Limb (tissue), 2 donors: ENCODE data around the gene EXOSC10.
"Not testable (repeated sequence)": the region's sequence is repeated elsewhere in the genome, so short reads cannot be mapped to it uniquely, and the experiment has no call there.

Source experiments
- DNase-seq, 2 donors: peaks; one replicate each; pipeline ENCODE4 v3.0.0-alpha.2; 2016; ENCODE audit errors: extremely low spot score in 2 of 2

The EXOSC10 gene

DNA sequence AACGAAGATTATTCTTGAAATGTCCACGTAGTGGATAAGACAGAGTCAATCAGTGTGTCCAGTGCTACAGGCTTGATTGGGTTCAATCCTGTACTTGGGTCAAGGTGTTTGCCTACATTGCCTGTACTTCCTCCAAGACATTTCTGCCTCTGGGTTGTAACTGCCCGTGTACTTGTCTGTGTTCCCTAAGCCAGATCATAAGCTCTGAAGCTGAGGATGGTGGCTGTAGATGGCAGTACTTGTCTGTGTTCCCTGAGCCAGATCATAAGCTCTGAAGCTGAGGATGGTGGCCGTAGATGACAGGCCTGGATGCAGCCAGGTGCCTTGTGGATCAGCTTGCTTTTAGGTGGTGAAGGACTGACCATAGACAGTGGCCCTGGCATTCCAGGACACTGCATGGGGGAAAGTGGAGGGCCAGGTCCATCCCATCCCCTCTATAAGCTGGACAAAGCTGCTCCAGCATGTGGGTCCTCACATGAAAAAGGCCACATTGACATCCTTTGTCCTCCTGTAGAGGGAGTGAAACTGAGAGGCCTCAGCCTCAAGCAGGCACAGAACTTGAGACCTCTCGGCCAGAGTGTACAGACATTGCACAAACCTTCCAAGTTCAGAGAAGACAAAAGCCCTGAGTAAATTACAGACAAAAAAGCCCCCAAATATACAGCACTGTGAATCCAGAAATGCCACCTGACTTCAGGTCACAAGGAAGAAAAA is 37.9 kb downstream of the EXOSC10 start:
- no peak for DNase-seq

DNA sequence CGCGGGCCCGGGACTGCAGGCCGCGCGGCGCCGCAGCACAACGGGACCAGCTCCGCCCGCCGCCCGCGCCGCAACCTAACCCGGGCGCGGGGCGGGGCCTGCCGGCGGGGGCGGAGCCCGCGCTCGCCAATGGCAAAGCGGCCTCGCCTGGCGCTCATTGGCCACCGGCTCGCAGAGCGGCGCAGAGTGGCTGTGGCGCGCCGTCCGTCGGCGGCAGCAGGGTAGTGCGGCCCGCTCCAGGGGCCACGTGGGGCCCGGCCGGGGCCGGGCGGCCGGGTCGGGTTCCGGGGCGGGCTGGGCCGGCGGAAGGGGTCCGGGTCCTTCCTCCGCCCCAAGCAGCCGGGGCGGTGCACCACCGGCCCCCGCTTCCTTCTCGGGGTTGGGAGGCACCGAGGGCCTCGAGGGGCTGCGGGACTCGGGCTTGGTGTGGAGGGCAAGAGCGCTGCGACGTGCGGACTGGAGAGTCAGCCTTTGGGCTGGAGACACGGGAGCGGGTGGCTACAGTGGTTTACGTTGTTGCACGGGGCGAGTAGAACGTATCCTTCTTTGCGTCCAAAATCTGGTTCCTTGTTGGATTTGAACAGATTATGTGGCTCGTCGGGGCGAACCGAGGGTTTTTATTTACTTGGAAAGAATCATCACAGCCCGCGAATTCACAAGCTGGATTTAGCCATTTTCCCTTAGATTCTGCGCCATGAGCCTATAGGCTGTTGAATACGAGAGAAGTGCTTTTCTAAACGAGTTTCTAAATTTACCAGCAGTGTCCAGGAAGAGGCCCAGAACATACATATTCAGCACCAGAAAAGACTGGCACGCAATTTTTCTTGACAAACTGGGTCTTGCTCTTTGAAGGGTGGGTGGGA is 39.5 kb downstream of the EXOSC10 start, which contains the start of gene SRM:
SRM (minus strand) TSS at position 51 of the 863 bp plus-strand sequence. CDS start 75 bp downstream, outside the sequence.
- DNase-seq = peak; percentile 93 to 94

DNA sequence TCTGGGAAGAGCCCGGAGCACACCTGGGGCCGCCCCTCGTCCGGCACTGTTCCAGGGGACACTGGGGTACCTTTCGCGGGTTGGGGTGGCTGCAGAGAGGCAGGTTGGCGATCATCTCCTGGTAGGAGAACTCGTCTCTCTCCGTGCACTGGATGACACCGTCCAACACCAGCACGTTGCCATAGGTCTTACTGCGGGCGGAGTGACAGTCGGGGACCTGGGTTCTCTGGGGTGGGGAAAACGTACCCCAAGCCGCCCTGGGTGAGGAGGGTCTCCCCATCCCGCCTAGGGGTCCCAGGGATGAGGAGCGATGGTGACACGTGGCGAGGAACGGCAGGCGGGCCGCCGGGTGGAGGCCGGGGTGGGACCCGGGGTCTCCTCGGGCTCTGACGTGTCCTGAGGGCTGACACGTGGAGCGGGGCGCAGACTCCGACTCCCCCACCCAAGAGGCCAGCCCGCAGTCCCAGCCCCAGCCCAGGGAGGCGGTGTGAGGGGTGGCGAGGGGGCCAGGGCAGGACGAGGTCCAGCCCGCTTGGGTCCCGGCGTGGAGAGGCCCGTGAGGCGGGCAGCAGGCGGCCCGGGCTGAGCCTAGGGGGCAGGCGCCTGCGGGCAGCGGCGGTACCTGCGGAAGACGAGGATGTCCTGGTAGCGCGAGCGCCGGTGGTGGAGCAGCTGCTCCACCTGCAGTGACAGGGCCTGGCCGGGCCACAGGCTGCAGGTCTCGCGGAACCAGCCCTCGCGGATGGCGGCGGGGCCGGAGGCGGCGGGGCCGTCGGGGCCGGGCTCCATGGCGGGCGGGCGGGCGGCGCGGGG is 40.3 kb downstream of the EXOSC10 start:
- no peak for DNase-seq

DNA sequence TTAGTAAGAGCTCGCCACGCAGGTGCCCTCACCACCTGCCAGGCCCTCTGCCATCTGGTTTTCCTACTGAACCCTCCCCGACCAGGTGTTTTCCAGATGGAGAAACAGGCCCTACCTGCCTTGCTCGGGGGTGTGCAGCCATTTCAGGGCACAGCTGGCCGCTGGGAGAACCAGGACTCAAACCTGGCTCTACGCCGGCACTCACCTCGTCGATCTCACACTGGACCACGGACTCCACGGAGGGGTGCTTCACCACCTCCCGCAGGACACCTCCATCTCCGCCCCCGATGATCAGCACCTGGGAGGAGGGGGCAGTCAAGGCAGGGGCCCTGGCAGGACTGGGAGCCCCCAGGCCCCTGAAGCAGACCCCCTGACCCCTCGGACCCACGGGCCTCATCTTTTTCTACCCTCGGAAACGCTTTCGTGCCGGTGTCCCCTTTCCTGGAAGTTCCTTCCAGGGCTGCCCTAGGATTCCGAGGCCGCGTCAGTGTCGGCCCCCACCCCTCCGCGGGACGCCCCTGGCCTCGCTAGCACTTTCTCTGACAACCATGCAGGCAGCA is 41.0 kb downstream of the EXOSC10 start:
- DNase-seq = no peak

DNA sequence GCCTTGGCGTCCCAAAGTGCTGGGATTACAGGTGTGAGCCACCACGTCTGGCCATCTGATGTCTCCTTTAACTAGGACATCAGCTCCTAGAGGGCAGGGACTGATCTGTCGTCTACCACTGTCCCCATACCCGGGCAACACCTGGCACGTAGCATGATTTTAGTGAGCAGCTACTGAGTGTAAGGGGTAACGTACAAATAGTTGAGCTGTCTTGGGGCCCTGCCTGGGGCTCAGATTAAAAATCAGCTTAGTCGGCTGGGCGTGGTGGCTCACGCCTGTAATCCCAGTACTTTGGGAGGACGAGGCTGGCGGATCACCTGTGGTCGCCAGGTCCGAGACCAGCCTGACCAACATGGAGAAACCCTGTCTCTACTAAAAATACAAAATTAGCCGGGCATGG is 41.6 kb downstream of the EXOSC10 start:
- no peak for DNase-seq

DNA sequence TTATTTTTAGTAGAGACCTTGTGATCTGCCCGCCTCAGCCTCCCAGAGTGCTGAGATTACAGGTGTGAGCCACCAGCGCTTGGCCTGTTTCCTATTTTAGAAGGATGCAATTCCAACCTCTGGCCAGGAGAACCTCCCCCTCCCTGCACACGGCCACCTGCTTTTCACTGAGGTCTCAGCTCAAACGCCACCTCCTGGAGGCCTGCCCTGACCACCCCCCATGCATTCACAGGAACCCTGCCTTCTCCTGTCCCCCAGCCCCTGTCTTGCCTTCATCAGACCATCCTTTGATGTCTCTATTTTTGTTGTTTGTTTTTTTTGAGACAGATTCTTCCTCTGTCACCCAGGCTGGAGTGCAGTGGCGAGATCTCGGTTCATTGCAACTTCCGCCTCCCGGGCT is 42.2 kb downstream of the EXOSC10 start:
- no peak for DNase-seq

DNA sequence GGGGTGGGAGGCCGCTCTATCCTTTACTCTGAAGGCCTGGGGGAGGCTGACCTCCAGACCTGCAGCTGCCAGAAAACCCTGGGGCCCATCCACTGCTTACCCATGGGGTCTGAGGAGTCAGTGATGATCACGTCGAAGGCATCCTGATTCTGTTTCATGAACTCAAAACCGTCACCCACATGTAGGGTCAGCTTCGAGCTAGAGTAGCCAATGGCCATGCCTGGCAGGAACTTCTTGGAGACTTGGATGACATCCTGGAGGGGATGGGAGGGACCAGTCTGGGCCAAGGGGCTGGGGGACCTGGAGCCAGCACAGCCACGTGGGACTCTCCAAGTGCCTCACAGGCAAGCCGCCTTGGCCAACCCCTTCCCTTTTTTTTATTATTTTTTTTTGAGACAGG is 43.2 kb downstream of the EXOSC10 start:
- DNase-seq = no peak

DNA sequence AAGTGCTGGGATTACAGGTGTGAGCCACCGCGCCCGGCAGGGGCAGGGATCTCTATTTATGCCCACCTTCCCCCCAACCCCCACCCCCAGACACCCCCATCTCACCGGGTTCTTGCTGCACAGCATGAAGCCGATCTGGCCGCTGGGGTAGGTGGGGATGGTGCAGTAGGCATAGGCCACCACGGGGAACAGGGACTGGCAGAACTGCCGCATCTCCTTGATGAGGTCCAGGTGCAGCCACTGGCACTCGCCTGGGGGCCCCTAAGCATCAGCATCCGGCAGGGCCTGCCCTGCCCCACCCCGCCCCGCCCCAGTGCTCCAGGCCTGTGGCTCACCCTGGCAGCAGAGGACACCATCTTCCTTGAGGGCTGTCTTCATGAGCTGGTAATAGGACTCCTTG is 44.0 kb downstream of the EXOSC10 start:
- no peak for DNase-seq

DNA sequence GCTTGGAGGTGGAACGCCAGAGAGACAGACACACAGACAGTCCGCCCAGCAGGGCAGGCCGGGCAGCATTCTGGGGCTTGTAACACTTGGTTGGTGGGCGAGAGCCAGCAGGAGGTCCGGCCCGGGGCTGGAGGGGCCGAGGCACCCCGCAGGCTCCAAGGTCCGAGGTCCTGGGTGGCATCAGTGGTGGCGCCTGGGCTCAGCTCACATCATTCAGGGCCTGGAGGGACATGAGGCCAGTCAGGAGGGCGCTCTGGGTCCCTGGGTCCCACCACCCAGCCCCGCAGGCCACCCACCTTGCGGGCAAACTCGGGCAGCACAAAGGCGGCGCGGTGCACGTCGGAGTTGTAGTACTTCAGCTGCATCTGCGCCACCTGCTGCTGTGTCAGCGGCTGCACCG is 45.0 kb downstream of the EXOSC10 start:
- DNase-seq = no peak

DNA sequence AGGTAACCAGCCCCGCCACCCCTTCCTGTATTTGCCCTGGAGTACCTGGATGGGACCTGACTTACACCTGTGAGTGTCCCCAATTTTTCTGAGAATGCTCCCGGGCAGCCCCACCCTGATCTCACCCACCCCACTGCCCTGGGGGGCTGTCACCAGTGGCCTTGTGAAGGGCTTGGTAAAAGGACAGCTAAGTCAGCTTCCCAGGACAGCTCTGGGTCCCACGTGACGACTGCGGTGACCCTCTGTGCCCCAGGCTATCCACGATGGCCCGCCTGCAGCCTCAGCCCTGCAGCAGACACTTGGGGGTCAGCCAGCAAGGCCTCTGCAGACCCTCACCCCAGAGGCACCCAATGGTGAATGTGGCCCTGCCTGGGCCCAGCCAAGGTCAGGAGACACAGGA is 45.5 kb downstream of the EXOSC10 start:
- DNase-seq = no peak

DNA sequence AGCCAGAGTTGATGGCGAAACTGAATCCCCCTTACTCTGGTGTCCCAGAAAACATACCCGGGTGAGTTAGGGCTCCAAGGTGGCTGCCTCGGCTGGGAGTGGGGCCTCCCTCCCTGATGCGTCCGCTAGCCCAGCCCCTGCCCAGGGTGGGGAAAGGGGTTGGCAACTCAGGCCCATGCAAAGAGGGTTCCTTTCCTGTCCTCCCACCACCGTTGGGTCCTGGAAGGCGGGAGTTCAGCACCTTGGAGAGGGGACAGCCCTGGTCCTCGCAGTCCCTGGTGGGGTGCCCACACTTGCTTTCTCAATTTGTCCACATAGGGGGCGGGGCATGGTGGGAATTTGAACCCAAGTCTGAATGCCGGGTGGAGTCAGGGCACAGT is 45.9 kb downstream of the EXOSC10 start:
- peak in 1 of 2 donors; percentile 57 for DNase-seq

DNA sequence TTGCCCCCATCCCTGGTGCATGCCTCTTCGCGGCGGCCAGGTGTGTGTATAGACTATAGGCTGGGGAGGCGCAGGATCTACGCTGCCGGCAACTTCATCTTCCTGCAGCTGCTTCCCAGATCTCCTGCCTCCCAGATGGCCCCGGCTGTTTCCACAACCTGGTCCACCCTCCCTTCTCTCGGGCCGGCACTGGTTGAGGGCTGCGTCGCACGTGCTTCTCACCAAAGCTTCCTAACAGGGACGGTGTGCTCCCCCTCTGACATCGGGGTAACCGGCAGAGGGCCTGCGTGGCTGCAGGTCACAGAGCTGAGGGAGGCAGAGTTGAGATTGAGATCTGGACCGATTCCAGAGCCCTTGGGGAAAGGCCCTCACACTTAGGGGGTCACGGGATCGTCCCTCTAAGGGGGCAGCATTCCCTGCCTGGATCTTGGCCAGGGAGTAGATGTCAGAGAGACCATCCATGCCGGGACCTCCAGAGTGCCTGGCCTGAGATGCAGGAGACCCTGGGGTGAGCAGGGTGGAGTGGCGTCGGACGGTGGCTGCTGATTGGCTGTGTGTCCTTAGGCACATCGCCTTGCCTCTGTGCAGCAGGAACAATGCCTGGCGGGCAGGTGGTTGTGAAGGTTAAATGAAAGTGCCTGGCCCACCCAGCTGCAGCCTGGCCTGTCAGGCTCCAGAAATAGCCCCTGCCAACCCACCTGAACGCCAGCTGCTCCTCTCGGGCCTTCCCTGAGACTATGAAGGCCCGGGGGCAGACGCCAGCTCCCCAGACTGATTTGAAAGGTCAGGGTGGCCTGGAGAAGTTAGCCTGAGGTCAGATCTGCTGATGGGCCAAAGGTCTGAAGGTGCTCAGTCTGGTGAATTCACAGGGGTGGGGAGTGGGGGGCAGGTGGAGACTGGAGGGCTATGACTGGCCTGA is 46.6 kb downstream of the EXOSC10 start:
- DNase-seq = peak; percentile 36 to 56

DNA sequence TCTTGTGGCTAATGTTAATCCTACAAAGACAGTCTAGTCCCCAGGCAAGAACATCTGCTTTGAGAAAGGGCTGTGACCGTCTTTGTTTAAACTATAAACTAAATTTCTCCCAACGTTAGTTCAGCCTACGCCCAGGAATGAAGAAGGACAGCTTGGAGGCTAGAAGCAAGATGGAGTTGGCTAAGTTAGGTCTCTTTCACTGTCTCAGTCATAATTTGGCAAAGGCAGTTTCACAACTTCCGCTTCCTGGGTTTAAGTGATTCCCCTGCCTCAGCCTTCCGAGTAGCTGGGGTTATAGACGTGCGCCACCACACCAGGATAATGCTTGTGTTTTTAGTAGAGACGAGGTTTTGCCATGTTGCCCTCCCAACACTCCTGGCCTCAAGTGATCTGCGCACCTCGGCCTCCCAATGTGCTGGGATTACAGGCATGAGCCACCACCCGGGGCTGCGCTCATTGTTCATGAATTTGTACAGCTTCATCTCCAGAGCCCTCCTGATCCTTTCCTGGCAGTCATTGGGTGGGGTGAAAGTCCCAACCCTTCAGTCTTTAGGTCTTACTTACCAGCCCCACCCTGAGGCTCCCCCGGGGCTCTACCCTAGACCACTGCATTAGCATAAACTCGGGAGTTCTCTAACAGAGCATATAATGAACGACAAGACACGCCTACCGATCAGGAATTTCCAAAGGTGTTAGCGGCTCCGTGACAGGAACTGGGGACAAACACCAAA is 47.7 kb downstream of the EXOSC10 start:
- DNase-seq = no peak

DNA sequence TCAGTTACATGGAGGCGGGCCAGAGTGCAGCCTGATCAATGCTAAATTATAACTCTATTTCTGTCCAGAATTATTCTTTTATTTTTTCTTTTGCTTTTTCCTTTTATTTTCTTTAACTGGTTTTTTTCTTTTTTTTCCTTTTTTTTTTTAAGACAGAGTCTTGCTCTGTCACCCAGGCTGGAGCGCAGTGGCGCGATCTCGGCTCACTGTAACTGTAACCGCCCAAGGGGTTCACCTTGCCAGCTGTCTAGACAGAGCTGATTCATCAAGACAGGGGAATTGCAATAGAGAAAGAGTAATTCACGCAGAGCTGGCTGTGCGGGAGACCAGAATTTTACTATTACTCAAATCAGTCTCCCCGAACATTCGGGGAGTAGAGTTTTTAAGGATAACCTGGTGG is 48.5 kb downstream of the EXOSC10 start:
- DNase-seq = not testable (repeated sequence)

DNA sequence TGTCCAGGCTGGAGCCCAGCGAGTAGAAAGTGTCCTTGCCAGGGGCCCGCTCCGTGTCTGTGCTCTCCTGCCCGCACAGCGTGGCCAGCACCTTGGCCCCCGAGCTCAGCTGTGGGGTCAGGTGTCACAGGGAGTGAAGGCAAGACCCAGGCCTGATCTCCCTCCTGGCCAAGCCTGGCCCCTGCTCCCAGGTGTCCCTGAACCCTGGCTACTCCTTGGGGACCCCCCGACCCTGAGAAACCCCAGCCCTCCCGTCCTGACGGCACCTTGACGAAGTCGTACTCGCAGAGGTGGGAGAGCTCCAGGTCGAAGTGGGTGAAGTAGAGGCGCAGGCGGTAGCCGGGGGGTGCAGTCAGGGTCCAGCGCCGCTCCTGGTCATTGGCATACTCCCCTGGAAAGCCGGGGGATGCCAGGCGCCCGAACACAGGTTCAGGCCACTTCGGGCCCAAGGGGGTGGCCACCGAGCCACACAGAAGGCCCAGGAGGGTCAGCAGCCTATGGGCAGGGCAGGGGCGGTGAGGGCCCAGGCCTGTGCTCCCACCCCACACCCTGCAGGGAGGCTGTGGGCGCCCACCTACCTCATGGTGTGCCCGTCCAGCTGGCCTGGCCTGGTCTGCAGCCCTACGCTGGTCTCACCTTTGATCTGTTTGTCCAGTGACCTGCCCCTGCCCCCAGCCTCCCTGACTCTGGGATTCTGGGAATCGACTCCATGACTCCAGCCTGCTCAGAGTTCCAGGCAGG is 52.9 kb downstream of the EXOSC10 start, which contains the start of gene MASP2:
MASP2 (minus strand) TSS at position 615 of the 741 bp plus-strand sequence; CDS start at position 583, 32 bp downstream.
- no peak for DNase-seq

DNA sequence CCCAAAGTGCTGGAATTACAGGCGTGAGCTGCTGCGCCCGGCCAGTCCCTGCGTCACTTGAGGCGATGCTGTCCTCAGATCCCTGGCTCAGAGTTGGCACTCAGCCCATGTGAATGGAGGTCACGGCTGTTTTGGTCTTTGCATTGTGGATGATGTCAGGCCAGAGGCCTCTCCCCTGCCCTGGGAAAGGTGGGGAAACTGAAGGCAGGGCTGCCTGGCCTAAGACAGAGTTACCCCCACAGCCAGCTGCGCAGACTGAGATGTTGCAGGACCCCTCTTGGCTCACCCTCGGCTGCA is 53.5 kb downstream of the EXOSC10 start:
- no peak for DNase-seq

DNA sequence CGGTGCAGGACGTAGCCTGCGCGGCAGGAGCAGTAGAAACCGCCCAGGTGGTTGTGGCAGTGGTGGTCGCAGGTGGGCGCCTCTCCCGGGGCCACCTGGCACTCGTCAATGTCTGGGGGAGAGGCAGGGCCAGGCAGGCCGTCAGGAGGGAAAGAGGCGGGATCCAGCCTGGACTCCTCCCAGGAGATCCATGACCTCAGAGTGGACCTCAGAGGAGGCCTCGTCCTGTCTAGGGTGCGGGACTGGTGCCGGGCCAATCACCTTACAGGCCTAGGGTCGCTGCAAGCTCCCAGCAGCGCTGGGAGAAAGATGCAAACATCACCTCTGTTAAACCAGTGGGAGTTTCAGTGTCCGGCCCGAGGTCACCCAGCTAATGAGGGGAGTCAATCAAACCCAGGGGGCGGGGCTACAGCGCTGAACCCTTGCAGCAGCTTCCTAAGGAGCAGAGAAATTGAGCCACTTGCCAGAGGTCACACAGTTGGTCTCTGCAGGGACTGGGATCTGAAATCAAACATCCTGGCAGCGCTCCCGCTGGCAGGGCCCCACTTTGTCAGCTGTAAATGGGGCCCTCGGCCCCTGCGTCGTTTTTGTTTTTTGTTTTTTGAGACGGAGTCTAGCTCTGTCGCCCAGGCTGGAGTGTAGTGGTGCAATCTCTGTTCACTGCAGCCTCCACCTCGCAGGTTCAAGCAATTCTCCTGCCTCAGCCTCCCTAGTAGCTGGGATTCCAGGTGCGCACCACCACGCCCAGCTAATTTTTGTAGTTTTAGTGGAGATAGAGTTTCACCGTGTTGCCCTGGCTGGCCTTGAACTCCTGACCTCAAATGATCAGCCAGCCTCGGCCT is 54.0 kb downstream of the EXOSC10 start:
- no peak for DNase-seq

DNA sequence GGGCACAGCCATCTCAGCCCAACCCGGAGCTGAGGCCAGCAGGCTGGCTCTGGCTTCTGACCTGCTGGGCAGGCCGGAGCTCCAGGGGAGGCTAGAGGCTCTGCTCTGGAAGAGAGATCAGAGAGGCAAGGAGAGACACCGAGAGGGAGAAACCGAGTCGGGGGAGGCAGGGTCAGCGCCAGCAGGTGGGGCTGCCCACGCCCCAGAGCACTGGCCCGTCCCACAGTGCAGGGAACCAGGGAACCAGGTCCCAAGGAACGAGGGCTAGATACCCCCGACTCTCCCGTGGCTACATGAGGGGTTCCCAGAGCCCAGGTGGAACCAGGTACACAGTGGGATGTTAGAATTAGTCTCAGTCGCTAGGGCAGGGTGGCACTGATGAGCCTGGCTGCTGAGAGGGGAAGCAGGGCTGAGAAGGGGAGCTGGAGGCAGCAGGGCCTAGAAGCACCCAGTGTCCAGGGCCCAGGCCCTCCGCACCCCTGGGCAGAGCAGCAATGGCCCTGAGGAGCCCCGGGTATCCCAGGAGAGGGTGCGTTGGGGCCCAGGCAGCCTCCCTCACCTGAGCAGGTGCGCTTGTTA is 54.7 kb downstream of the EXOSC10 start:
- DNase-seq = no peak
